Loucy (cell line): ENCODE data around the gene CPSF7.
"Not testable (repeated sequence)": the region's sequence is repeated elsewhere in the genome, so short reads cannot be mapped to it uniquely, and the experiment has no call there.

Source experiments
- H2AFZ ChIP-seq: fragments of 200-600 bp; sonication (generic); 2 replicates; pipeline ENCODE4 v1.6.0; 2016; ENCODE audit warnings: antibody characterized with exemption, mild to moderate bottlenecking, low read length, moderate library complexity
- H3F3A ChIP-seq: fragments of 200-600 bp; 2 replicates; pipeline ENCODE4 v1.6.0; 2016; ENCODE audit warnings: antibody characterized with exemption, low read depth, mild to moderate bottlenecking
- H3K27me3 ChIP-seq: fragments of 200-600 bp; sonication (generic); 2 replicates; pipeline ENCODE4 v1.6.1; 2014; ENCODE audit warnings: low read length, mild to moderate bottlenecking; ENCODE audit not compliant: insufficient read depth, poor library complexity, severe bottlenecking
- H3K36me3 ChIP-seq: fragments of 200-600 bp; sonication (generic); 2 replicates; pipeline ENCODE4 v1.6.1; 2016; ENCODE audit warnings: low read length; ENCODE audit not compliant: insufficient read depth
- H3K4me1 ChIP-seq: fragments of 200-600 bp; sonication (generic); 2 replicates; pipeline ENCODE4 v1.5.1; 2014; ENCODE audit warnings: low read length, mild to moderate bottlenecking; ENCODE audit not compliant: insufficient read depth, poor library complexity, severe bottlenecking
- H3K4me2 ChIP-seq: fragments of 200-600 bp; sonication (generic); 2 replicates; pipeline ENCODE4 v1.6.0; 2014; ENCODE audit warnings: antibody characterized with exemption, low read length, low read depth, mild to moderate bottlenecking; ENCODE audit not compliant: poor library complexity, severe bottlenecking
- H3K4me3 ChIP-seq: fragments of 200-600 bp; sonication (generic); 2 replicates; pipeline ENCODE4 v1.5.1; 2014; ENCODE audit warnings: low read length, mild to moderate bottlenecking, mixed read lengths; ENCODE audit not compliant: poor library complexity, severe bottlenecking
- H3K79me2 ChIP-seq: fragments of 200-600 bp; sonication (generic); 2 replicates; pipeline ENCODE4 v1.6.1; 2014; ENCODE audit warnings: low read length; ENCODE audit not compliant: insufficient read depth
- H3K9ac ChIP-seq: fragments of 200-600 bp; sonication (generic); 2 replicates; pipeline ENCODE4 v1.6.0; 2014; ENCODE audit warnings: mild to moderate bottlenecking, low read depth, low read length, moderate library complexity; ENCODE audit not compliant: poor library complexity, severe bottlenecking
- H3K9me2 ChIP-seq: fragments of 200-600 bp; sonication (generic); replicated peaks from 2 replicates; pipeline ENCODE4 v1.6.1; 2016; ENCODE audit warnings: low read depth, low read length, mixed read lengths
- H3K9me3 ChIP-seq: fragments of 200-600 bp; sonication (generic); 2 replicates; pipeline ENCODE4 v1.6.1; 2014; ENCODE audit warnings: mild to moderate bottlenecking, antibody characterized with exemption, low read length, low read depth; ENCODE audit not compliant: insufficient read depth
- H4K20me1 ChIP-seq: fragments of 200-600 bp; sonication (generic); 2 replicates; pipeline ENCODE4 v1.6.0; 2014; ENCODE audit warnings: antibody characterized with exemption, low read length, mild to moderate bottlenecking; ENCODE audit not compliant: insufficient read depth, poor library complexity, severe bottlenecking
- CTCF ChIP-seq: fragments of 200-600 bp; sonication (generic); conservative IDR thresholded peaks from 2 replicates; pipeline ENCODE4 v1.5.1; 2014; ENCODE audit warnings: mild to moderate bottlenecking, antibody characterized with exemption, low read length
- EZH2phosphoT487 ChIP-seq: fragments of 200-600 bp; IDR thresholded peaks from 2 replicates; pipeline ENCODE4 v1.6.1; 2018; ENCODE audit warnings: antibody characterized with exemption, mild to moderate bottlenecking, moderate library complexity, borderline replicate concordance

Gene CPSF7

DNA sequence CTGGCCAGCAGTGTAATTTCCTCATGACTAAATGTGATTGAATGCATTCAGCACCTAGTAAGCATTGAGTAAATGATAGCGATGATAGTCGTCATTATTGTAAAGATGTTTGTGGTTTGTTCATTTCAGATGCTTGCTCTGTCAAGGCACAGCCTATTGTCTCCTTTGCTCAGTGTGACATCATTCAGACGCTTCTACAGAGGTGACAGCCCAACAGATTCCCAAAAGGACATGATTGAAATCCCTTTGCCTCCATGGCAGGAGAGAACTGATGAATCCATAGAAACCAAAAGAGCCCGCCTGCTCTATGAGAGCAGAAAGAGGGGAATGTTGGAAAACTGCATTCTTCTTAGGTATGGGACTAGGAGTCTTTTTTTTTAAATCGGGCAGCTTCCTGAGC lies 7.7 kb upstream of the CPSF7 start:
- no peaks in the 10 kb centered on the region for H3K9me2 ChIP-seq
- H3K79me2 ChIP-seq: peaks cover 87% of the 10 kb centered on the region
- H3K4me2 ChIP-seq: no peak overlapping the region
- peaks cover 2% of the 10 kb centered on the region; the same call in 1 of the 2 replicates for H3F3A ChIP-seq
- TF ChIP-seq CTCF: no peak
- TF ChIP-seq EZH2phosphoT487: no peak
- H3K36me3 ChIP-seq: peaks cover 42% of the 10 kb centered on the region; the same call in 1 of the 2 replicates
- H3K9me3 ChIP-seq: no peaks in the 10 kb centered on the region
- H3K4me1 ChIP-seq: peaks cover 18% of the 10 kb centered on the region
- no peaks in the 10 kb centered on the region for H3K27me3 ChIP-seq
- H3K9ac ChIP-seq: no peak overlapping the region
- no peak overlapping the region for H3K4me3 ChIP-seq
- peaks cover 50% of the 10 kb centered on the region for H4K20me1 ChIP-seq
- H2AFZ ChIP-seq: no peak overlapping the region

DNA sequence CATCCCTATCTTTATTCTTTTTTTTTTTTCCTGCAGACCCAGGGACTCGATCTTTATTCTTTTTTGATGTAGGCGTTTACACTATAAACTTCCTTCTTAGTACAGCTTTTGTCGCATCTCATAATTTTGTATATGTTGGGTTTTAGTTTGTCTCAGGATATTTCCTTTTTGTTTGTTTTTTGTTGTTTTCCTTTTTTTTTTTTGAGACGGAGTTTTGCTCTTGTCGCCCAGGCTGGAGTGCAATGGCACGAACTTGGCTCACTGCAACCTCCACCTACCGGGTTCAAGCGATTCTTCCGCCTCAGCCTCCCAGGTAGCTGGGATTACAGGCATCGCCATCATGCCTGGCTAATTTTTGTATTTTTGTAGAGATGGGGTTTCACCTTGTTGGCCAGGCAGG lies 1.1 kb upstream of the CPSF7 start:
- Histone ChIP-seq H3K79me2 (peaks cover 90% of the 10 kb centered on the region), H3K9ac (peak overlapping the region; percentile 99), H3K36me3 (peaks cover 21% of the 10 kb centered on the region), H3K4me2 (peak overlapping the region; percentile 88), H3K4me3 (peak overlapping the region; percentile 98), H4K20me1 (peaks cover 79% of the 10 kb centered on the region), H3K4me1 (peaks cover 64% of the 10 kb centered on the region)
- H3F3A ChIP-seq, H2AFZ ChIP-seq, H3K27me3 ChIP-seq, H3K9me3 ChIP-seq, H3K9me2 ChIP-seq: not testable (repeated sequence)

DNA sequence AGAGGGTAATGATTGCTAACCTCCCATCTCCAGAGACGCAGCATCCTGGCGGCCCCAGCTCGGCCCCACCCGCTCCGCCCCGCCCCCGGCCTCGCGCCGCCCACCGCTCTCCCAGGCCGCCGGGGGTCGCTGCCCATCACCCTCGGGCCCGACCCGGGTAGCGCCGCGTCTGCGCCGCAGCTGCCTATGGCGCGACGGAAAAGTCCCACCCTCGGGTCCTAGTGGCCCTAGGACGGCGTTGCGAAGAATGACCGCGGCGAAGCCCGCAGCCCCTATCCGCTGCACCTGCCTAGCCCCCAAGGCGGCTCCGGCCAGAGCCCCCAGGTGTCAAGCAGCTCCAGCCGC lies 457 bp downstream of the CPSF7 start:
- Histone ChIP-seq H3K79me2 (peaks cover 90% of the 10 kb centered on the region), H3K4me3 (peak overlapping the region; percentile 98), H3K36me3 (peaks cover 33% of the 10 kb centered on the region)

More for the DNA sequence above, 457 bp downstream of the CPSF7 start:
- H3K9ac ChIP-seq: peak overlapping the region; percentile 99
- TF ChIP-seq EZH2phosphoT487: no peak
- TF ChIP-seq CTCF: peak; percentile 49
- H3K9me2 ChIP-seq: no peaks in the 10 kb centered on the region
- H4K20me1 ChIP-seq: peaks cover 80% of the 10 kb centered on the region
- H2AFZ ChIP-seq: peak overlapping the region; percentile 93
- H3K9me3 ChIP-seq: no peaks in the 10 kb centered on the region
- peaks cover 66% of the 10 kb centered on the region for H3K4me1 ChIP-seq
- peak overlapping the region; percentile 99 for H3K4me2 ChIP-seq
- H3F3A ChIP-seq: no peaks in the 10 kb centered on the region; the same call in 1 of the 2 replicates
- no peaks in the 10 kb centered on the region for H3K27me3 ChIP-seq
